OCI-LY7 (cell line): Measurements from ENCODE around the gene FAM193A. TPM values are rescaled to one million over a fixed set of nuclear protein-coding genes. Genes with fewer than 3 reads are reported as not detected.

Experiments used
- BruUV-seq: library from RNA; stranded (reverse); fragments of 400-500 nt; replicated peaks from 2 replicates; lab custom pipeline; 2021; lab: Mats Ljungman, UMichigan
- CTCF ChIA-PET: fragments of 300-600 bp; sonication (Branson Sonifier 250); formaldehyde crosslinking; loops from one replicate; lab custom pipeline; 2022; ENCODE audit warnings: antibody characterized with exemption; ENCODE audit not compliant: unreplicated experiment; lab: Charles Lee
- POLR2A ChIA-PET: fragments of 300-600 bp; sonication (Branson Sonifier 250); formaldehyde crosslinking; loops from one replicate; lab custom pipeline; 2022; ENCODE audit warnings: antibody characterized with exemption; lab: Charles Lee
- DNase-seq: peaks from one replicate; pipeline ENCODE4 v3.0.0-alpha.2; 2015; ENCODE audit warnings: low spot score
- H2AFZ ChIP-seq: fragments of 200-600 bp; sonication (generic), shearing (Covaris generic); 2 replicates; pipeline ENCODE4 v1.6.1; 2014; ENCODE audit warnings: mild to moderate bottlenecking, antibody characterized with exemption, low read length, moderate library complexity
- H3K27ac ChIP-seq: fragments of 200-600 bp; sonication (generic); 2 replicates; pipeline ENCODE4 v1.5.1; 2014; ENCODE audit warnings: mixed run types, low read depth, mild to moderate bottlenecking, moderate library complexity, low read length, inconsistent platforms; ENCODE audit not compliant: poor library complexity, severe bottlenecking
- H3K36me3 ChIP-seq: fragments of 200-600 bp; sonication (generic); 2 replicates; pipeline ENCODE4 v1.6.1; 2014; ENCODE audit warnings: mild to moderate bottlenecking, antibody characterized with exemption, low read length, moderate library complexity, mixed read lengths; ENCODE audit not compliant: insufficient read depth
- H3K4me1 ChIP-seq: fragments of 200-600 bp; sonication (generic); 2 replicates; pipeline ENCODE4 v1.5.1; 2014; ENCODE audit warnings: mild to moderate bottlenecking, low read length; ENCODE audit not compliant: insufficient read depth, poor library complexity, severe bottlenecking
- H3K4me2 ChIP-seq: fragments of 200-600 bp; sonication (generic); 2 replicates; pipeline ENCODE4 v1.6.1; 2014; ENCODE audit warnings: mild to moderate bottlenecking, low read length
- H3K4me3 ChIP-seq: fragments of 200-600 bp; sonication (generic); 2 replicates; pipeline ENCODE4 v1.5.1; 2014; ENCODE audit warnings: mild to moderate bottlenecking, low read depth, low read length; ENCODE audit not compliant: poor library complexity, severe bottlenecking
- H3K79me2 ChIP-seq: fragments of 200-600 bp; sonication (generic); 2 replicates; pipeline ENCODE4 v1.6.1; 2016; ENCODE audit warnings: low read depth, mild to moderate bottlenecking, low read length, moderate library complexity, mixed read lengths; ENCODE audit not compliant: insufficient read depth
- H3K9me2 ChIP-seq: fragments of 200-600 bp; sonication (generic); 2 replicates; pipeline ENCODE4 v1.6.1; 2016; ENCODE audit warnings: mild to moderate bottlenecking, low read length, mixed read lengths; ENCODE audit not compliant: insufficient read depth
- H3K9me3 ChIP-seq: fragments of 200-600 bp; sonication (generic); 2 replicates; pipeline ENCODE4 v1.6.1; 2014; ENCODE audit warnings: mild to moderate bottlenecking, mixed run types, low read length, mixed read lengths
- H4K20me1 ChIP-seq: fragments of 200-600 bp; sonication (generic); 2 replicates; pipeline ENCODE4 v1.6.1; 2014; ENCODE audit warnings: mild to moderate bottlenecking, antibody characterized with exemption, low read length, moderate library complexity, mixed read lengths; ENCODE audit not compliant: insufficient read depth
- CTCF ChIP-seq: fragments of 200-600 bp; sonication (generic); conservative IDR thresholded peaks from 2 replicates; pipeline ENCODE4 v1.5.1; 2014; ENCODE audit warnings: mild to moderate bottlenecking, antibody characterized with exemption, low read length, moderate library complexity, mixed read lengths
- EZH2phosphoT487 ChIP-seq: fragments of 200-600 bp; sonication (generic); IDR thresholded peaks from 2 replicates; pipeline ENCODE4 v1.6.1; 2018; ENCODE audit warnings: low read depth, borderline replicate concordance, mild to moderate bottlenecking, mixed run types, antibody characterized with exemption, low read length, moderate library complexity, mixed read lengths
- intact Hi-C: fragments of 100-400 bp; cut with micrococcal nuclease; formaldehyde crosslinking; loops from one replicate; pipeline ENCODE4 v1.10.0; 2022; ENCODE audit not compliant: unreplicated experiment
- total RNA-seq, 2 experiments: library from RNA; depleted of rRNA in 1 of 2; stranded (reverse); fragments of >200 nt in 1 of 2; shearing (Covaris generic) in 1 of 2; gene quantifications; 2 replicates each; pipeline ENCODE4 v1.2.3, GENCODE V29; 2014 to 2022

The FAM193A gene
- total RNA-seq, 2 experiments from 2014 or later: 17.8 to 36.7 TPM

- intact Hi-C loops: loop anchor here (2.0 kb wide), 1 partner anchor 49 kb away; no protein-coding TSS in a partner anchor
- TF ChIP-seq CTCF: no peak
- H3K4me2 ChIP-seq: peak overlapping the region; percentile 58
- DNase-seq: peak; percentile 79
- no peaks in the 10 kb centered on the region for H3K79me2 ChIP-seq
- no peak overlapping the region for H3K4me3 ChIP-seq
- BruUV-seq: no TSS peak
- CTCF ChIA-PET: interaction anchor here (0.5 to 1.1 kb wide), 2 partner anchors 18 to 1105 kb away, joined by 3 read pairs; no protein-coding TSS in a partner anchor
- no peaks in the 10 kb centered on the region for H3K9me3 ChIP-seq
- no peak overlapping the region for H2AFZ ChIP-seq
- H3K9me2 ChIP-seq: no peaks in the 10 kb centered on the region
- POLR2A ChIA-PET: interaction anchor here (0.6 to 1.2 kb wide), 3 partner anchors 39 to 96 kb away, joined by 3 to 4 read pairs (median 3); no protein-coding TSS in a partner anchor
- peaks cover 64% of the 10 kb centered on the region for H3K36me3 ChIP-seq
- H3K4me1 ChIP-seq: peaks cover 36% of the 10 kb centered on the region
- no peaks in the 10 kb centered on the region for H4K20me1 ChIP-seq
- H3K27ac ChIP-seq: peak overlapping the region; percentile 37
These were observed 209.7 kb downstream of the FAM193A start for GRCh38 chr4:2745981-2746806.

- no peak overlapping the region for H3K4me3 ChIP-seq
- no peaks in the 10 kb centered on the region for H4K20me1 ChIP-seq
- H3K4me1 ChIP-seq: peaks cover 36% of the 10 kb centered on the region
- no peak for DNase-seq
- no TSS peak for BruUV-seq
- H3K9me2 ChIP-seq: no peaks in the 10 kb centered on the region
- no peaks in the 10 kb centered on the region for H3K79me2 ChIP-seq
- no peaks in the 10 kb centered on the region for H3K9me3 ChIP-seq
- POLR2A ChIA-PET: interaction anchor here (0.6 to 1.2 kb wide), 3 partner anchors 39 to 306 kb away, joined by 3 to 6 read pairs (median 4); no protein-coding TSS in a partner anchor
- H3K4me2 ChIP-seq: peak overlapping the region; percentile 58
- intact Hi-C loops: loop anchor here (2.0 kb wide), 1 partner anchor 50 kb away; no protein-coding TSS in a partner anchor
- no peak overlapping the region for H2AFZ ChIP-seq
- H3K36me3 ChIP-seq: peaks cover 56% of the 10 kb centered on the region
- CTCF ChIA-PET: interaction anchor here (1.1 kb wide), 1 partner anchor 17 kb away, joined by 3 read pairs; no protein-coding TSS in a partner anchor
- TF ChIP-seq CTCF: no peak
- no peak for TF ChIP-seq EZH2phosphoT487
- H3K27ac ChIP-seq: peak overlapping the region; percentile 37
These were observed 210.6 kb downstream of the FAM193A start for GRCh38 chr4:2746891-2747695.
